A549 treated with CpdA at 1 μM for 4 hours (cell line): ENCODE results near the gene PHC2. TPM values are rescaled to one million over a fixed set of nuclear protein-coding genes. Genes with fewer than 3 reads are reported as not detected.

Source experiments
- total RNA-seq: library from RNA; stranded (reverse); fragments of 200-300 nt; extraction: Qiagen RNA extraction; gene quantifications from 5 replicates; pipeline ENCODE4 v1.2.3, GENCODE V29; 2022; ENCODE audit warnings: low read depth

Gene PHC2
- 81.0 to 90.9 TPM (median 83.8 TPM) in 5 replicates for total RNA-seq

DNA sequence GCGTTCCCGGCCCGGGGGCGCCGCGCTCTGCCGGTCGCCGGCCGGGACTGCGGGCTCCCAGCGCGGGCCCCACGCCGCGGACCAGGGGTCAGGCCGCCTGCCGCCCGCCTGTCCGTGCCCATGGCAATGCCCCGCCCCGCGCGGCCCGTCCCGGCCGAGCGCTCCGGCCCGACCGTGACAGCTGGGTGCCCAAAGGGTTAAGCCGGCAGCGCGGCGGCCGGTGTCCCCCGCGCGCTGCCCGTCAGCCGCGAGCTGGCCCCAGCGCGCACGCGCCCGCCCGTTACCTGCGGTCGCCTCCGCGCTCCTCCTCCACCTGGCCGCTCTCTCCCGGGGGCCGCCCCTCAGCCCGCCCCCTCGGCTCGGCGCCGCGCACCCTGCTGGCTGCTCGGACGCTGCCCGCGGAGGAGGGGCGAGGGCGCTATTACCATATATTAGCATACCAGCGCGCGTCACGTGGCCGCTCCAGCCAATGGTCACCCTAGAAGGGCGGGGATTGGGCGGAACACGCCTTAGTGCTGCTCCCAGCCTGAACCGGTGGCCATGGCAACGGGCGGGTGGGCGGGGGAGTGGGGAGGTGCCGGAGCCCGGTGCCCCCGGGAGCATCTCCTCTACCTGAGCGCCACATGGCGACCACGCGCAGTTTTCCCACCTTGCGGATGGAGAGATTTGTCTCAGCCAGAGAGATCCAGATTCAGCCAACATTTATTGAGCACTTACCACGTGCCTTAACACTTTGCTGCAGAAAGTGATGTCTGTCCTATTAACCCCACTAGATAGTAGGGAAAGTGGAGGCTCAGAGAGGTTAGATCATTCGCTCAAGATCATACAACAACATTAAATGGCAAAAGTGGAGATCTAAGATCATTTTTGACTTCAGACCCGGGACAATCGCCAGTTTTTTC is at the start of gene PHC2:
Gene PHC2 (minus strand): TSS at position 404 of the 902 bp plus-strand sequence. CDS start 55,556 bp downstream, outside the sequence.

GRCh38 chr1:33472269-33472980 is 41.5 kb upstream of the PHC2 start, which contains the start of gene ZSCAN20:
ZSCAN20 (plus strand) TSS chr1:33472645; CDS start chr1:33479289, 6,644 bp downstream.

DNA sequence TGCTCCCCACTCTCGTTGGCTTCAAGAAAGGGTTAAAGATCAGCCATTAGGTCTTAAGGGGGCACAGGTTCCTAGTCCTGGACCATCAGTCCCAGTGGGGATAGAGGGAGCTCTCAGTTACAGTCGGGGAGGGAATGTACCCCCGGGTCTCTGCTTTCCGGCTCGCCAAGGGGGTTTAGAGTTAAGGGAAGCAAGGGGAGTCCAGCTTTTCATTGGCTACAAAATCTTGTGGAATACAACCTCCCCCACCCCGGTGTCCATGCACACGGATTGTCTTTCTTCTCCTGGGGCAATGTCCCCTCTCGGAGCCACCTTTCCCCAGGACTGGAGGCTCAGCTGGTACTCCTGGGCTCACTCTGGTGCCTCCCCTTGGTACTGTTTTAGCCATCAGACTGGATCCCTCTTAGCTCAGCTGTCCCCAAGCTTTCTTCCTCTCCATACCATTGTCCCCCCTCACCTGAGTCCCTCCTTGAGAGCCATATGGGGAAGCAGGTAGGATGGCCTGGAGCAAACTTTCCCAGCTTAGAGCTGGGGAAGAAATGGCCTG is 110.2 kb downstream of the PHC2 start, which contains the start of gene A3GALT2:
Gene A3GALT2 (minus strand): TSS at position 480 of the 547 bp plus-strand sequence. CDS start 0 bp downstream, at position 480.

Other genes with a start within 250 kb of the PHC2 start
- gene TRIM62, start 249.1 kb downstream of the PHC2 start, total RNA-seq = 2.0 to 2.3 TPM (median 2.1 TPM) in 5 replicates
- gene ZNF362, start 174.6 kb downstream of the PHC2 start, total RNA-seq = 8.5 to 11.4 TPM (median 10.7 TPM) in 5 replicates
- not detected in 5 replicates for gene A3GALT2, start 110.0 kb downstream of the PHC2 start, total RNA-seq
- gene ZSCAN20, start 41.5 kb upstream of the PHC2 start, total RNA-seq = 1.5 to 2.0 TPM (median 1.9 TPM) in 5 replicates